ENCODE results near the gene S100A10.
A peak's percentile ranks its signal among the peaks of the same experiment; 100 is the strongest.

Gene S100A10, protein sequence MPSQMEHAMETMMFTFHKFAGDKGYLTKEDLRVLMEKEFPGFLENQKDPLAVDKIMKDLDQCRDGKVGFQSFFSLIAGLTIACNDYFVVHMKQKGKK

GRCh38 chr1:151993734-151994496 is at the start of gene S100A10:
Gene S100A10 (minus strand): TSS chr1:151993859. CDS start chr1:151986230, 7,629 bp downstream.
- DNase-seq (ENCODE audit: low read depth in 3 of 3): peak; percentile 39 to 68 (median 63)

DNA sequence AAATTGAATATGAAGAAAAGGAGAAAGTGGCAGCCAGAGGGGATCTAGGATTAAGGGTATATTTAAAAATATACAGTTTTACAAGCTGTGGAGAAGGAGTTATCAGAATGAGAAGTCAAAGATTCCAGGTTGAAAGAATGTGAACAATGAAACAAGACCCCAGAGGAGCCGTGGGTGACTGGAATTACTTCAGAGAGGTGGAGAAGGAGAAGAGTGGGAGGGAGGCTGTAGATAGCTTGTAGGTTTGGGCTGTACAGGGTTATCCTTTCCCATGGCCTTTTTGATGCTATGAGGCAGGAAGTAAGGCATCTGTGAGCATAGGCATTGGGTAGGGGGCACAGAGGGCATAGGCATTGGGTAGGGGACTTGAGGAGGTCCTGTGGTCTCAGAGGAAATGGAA is 48.4 kb upstream of the S100A10 start:
- no peak for DNase-seq (ENCODE audit: low read depth in 3 of 3)

- DNase-seq (ENCODE audit: low read depth in 3 of 3): no peak
Observed at GRCh38 chr1:152039886-152040285, 46.2 kb upstream of the S100A10 start.

- DNase-seq (ENCODE audit: low read depth in 3 of 3): no peak
Observed at GRCh38 chr1:152039461-152039860, 45.8 kb upstream of the S100A10 start.

- DNase-seq (ENCODE audit: low read depth in 3 of 3): no peak
Observed at GRCh38 chr1:152038871-152039270, 45.2 kb upstream of the S100A10 start.

DNA sequence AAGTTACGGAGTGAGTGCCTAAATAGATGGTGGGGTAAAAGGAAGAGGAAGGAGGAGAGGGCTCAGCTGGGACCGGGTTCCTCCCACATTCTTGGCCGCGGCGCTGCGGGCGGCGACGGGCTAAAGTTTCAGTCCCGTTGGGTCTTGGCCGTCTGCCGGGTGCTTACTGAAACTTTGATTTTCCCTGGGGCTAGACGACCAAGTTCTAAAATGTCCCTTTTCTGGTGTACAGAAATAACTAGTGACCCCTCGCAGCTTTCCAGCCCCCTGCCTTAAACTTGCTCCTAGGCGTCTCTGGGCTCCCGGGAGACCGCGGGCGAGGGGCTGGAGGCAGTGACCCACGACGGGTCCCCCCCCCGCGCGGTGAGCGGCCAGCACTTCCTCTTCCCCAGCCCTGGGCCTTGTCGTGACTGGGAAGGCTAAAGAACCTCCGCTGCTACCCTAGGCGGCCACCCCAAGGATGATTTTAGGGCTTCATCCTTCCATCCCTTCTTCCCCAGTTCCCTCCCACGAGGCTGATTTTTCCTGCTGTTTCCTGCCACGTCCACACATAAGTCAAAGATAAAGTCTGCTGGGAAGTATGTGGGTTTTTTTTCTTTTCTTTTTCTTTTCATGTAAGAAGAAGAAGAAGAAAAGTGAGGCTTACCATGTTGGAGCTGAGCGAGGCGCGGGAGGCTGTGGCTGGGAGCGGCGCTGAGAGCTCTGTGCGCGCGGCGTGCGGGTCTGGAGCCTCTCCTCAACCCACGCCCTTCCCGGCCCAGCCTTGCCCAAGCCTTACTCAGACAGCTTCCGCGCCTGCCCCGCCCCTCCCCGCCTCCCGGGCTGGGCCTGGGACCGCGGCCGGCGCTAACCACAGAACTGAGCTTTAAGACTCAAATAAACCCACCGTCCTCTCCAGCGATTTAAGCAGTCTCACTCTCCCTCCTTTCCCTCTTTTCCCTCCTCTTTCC is 42.9 kb upstream of the S100A10 start, which contains the start of gene S100A11:
TSS of gene S100A11 (minus strand) at position 738 of the 950 bp plus-strand sequence. CDS start at position 649, 89 bp downstream.
- DNase-seq (ENCODE audit: low read depth in 3 of 3): peak; percentile 50 to 65 (median 59)

GRCh38 chr1:152035539-152036266 is 42.0 kb upstream of the S100A10 start:
- DNase-seq (ENCODE audit: low read depth in 3 of 3): no peak

DNA sequence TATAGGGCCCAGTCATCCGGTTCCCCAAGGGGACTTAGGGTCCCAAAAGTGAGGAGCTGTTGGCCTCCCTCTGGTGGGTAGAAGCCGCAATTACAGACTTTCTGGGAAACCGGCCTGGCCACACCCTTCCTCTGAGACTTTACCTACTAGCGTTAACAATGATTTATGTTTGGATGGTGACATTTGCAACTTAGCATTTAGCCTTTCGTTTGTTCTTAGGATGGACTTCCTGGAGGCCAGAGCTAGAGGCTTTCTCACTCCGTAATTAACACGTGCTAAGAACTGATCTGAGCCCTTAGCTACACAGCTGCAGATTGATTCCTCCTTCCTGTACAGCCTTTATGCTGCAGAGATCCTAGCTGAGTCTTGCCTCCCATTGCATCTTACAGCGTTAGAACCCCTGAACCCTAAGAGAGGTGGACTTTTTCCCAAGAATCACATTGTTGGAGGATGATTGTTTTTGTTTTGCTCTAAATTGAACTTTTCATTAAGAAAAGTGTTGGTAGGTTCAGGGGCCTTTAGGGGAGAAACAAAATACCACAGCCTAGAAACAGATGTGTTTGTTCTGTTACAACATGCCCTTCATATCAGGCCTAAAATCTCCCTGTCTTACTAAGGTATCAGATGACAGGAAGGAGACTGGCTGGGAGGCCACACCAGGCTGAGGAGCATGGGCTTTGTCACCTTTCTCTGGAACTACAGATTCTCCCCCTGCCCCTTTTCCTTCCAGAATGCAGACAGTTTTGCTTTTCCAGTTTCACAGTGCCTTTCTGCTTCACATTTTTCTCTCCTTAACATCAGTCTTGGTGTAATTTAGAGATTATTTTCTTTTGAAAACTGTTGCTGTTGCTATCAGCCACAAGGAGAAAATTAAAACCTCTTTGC is 41.2 kb upstream of the S100A10 start:
- DNase-seq (ENCODE audit: low read depth in 3 of 3): peak in 2 of 3 experiments; percentile 33 to 36

DNA sequence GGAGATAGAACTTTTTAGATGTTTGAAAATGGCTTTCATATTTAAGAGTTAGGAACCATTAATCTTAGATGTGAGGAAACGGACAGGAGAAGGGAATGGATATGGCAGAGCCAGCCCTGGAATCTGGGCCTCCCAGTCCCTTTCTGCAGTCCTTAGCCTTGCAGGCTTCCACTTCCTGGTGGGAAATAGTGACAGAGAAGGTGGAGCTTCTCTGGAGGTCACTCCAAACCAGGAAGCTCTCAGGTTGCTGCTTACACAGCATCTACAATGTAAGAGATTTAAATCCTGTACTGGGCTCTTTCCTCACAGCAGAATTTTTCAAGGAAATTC is 40.6 kb upstream of the S100A10 start:
- DNase-seq (ENCODE audit: low read depth in 3 of 3): no peak

GRCh38 chr1:152029929-152030211 is 36.2 kb upstream of the S100A10 start:
- no peak for DNase-seq (ENCODE audit: low read depth in 3 of 3)

GRCh38 chr1:152029144-152029928 is 35.7 kb upstream of the S100A10 start:
- DNase-seq (ENCODE audit: low read depth in 3 of 3): no peak

DNA sequence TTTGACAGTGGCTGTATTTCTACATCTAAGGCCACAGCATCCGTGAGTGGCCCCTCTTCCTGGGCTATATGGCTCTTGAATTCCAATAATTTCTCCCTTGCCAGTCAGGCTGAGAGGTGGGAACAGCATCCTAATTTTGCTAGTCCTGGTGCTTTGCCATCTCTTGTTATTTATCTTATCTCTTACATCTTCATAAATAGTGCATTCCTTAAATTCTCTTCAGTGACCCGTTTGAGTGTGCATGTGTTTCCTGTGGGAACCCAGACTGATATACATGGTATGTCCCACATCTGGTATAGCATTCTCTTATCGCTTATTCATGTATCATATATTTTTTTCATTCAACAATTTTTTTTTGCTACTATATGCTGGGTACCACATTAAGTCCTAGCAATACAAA is 33.2 kb upstream of the S100A10 start:
- no peak for DNase-seq (ENCODE audit: low read depth in 3 of 3)

GRCh38 chr1:152024223-152024622 is 30.6 kb upstream of the S100A10 start:
- no peak for DNase-seq (ENCODE audit: low read depth in 3 of 3)

DNA sequence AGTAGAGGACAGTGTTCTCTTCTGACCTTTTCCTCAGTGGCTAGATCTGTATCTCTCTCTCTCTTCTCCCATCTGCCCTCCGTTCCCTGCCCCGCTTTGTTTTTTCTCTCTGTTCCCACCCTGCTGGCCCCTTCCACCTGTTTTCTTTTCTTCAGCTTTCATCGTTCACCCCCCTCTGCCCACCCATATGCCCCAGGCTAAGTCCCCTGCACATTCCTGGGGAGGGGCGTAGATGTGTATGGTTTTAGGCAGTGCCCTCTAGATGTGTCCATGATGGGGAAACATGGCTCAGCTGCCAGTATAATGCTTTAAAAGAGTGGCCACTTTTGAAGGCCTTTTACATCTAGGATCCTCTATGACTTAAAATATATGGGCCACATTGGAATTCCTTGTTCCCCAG is 29.6 kb upstream of the S100A10 start:
- no peak for DNase-seq (ENCODE audit: low read depth in 3 of 3)

DNA sequence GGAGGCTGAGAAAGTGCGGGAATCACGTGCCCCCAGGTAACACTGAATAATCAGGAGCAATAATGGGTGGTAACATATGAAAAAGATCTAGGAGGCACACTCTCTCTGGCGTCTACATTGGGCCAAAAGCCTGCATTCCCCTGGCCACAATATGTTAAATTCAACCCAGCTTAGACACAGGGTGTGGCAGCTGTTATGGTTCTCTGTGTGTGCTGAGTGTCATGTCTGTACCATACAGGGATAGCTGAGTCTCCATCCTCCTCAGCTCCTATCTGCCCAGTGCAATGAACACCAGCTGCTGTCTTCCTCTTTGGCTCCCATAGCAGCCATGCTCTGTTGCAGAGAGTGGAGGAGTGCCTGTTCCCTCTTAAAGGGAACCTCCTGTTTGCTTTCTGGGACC is 28.8 kb upstream of the S100A10 start:
- no peak for DNase-seq (ENCODE audit: low read depth in 3 of 3)

GRCh38 chr1:152021569-152021968 is 27.9 kb upstream of the S100A10 start:
- DNase-seq (ENCODE audit: low read depth in 3 of 3): no peak

GRCh38 chr1:152020849-152021248 is 27.2 kb upstream of the S100A10 start:
- DNase-seq (ENCODE audit: low read depth in 3 of 3): no peak

- no peak for DNase-seq (ENCODE audit: low read depth in 3 of 3)
Observed at GRCh38 chr1:152018537-152018936, 24.9 kb upstream of the S100A10 start.

DNA sequence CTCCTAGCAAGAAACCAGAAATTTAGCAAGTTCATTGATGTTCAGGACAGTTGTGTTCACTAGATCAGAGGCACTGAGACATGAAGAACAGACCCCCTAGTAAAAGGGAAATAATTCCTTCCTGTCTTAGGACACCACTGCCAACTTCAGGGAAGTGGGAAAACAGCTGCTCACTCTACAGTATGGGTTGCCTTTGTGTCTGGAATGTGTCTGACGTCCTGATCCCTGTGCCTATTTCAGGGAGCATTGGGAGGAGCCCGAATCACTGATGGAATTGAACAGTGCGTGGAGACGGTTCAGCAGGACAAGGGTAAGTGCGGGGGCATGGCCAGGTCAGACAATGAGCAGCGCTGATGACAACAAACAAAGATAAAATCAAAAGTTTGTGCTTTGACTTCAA is 22.1 kb upstream of the S100A10 start:
- no peak for DNase-seq (ENCODE audit: low read depth in 3 of 3)

DNA sequence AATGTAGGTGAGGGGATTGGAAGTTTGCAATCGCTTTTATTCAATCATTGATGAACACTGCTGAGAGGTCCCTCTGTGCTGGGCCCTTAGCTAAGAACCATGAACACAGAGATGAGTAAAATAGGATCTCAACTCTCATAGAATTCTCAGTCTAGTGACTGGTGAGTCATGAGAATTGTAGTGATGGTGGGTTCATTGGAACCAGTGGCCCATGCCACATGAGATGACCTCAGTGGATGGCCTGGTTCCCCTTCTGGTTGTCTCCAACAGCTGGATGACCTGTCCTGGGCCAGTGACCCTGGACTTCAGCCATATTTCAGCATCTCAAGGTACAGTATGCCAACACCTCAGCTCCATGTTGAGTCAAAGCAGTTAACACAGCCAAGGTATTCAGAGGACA is 21.3 kb upstream of the S100A10 start:
- DNase-seq (ENCODE audit: low read depth in 3 of 3): no peak
